SK-N-SH treated with all-trans-retinoic acid at 6 μM for 48 hours (cell line): ENCODE results near the gene IPO5.

Experiments
- ATAC-seq: fragments of 200-7000 bp; cut with Tn5 transposase; 3 replicates; pipeline ENCODE4 v1.9.1; 2020; ENCODE audit warnings: mild to moderate bottlenecking, moderate library complexity
- ARNTL ChIP-seq: fragments of 450-650 bp; formaldehyde crosslinking; IDR thresholded peaks from 2 replicates; pipeline ENCODE4 v1.5.0; 2020; ENCODE audit warnings: low read depth, mild to moderate bottlenecking, moderate library complexity, borderline replicate concordance
- BACH2 ChIP-seq: fragments of 250-450 bp; sonication (Bioruptor Pico); IDR thresholded peaks from 2 replicates; pipeline ENCODE4 v1.9.0; 2021; ENCODE audit warnings: mild to moderate bottlenecking, borderline replicate concordance
- CREB5 ChIP-seq: fragments of 250-450 bp; sonication (Bioruptor Pico); IDR thresholded peaks from 2 replicates; pipeline ENCODE4 v1.5.1; 2020; ENCODE audit warnings: low read depth, mild to moderate bottlenecking, moderate library complexity
- ESRRG ChIP-seq: fragments of 250-450 bp; sonication (Bioruptor Pico); IDR thresholded peaks from 2 replicates; pipeline ENCODE4 v1.6.1; 2021; ENCODE audit warnings: mild to moderate bottlenecking
- GLIS3 ChIP-seq: fragments of 250-450 bp; sonication (Bioruptor Pico); IDR thresholded peaks from 2 replicates; pipeline ENCODE4 v1.5.0; 2020; ENCODE audit warnings: mild to moderate bottlenecking, moderate library complexity
- ISL1 ChIP-seq: fragments of 250-450 bp; sonication (Bioruptor Pico); IDR thresholded peaks from 2 replicates; pipeline ENCODE4 v2.1.2; 2022; ENCODE audit warnings: mild to moderate bottlenecking, moderate library complexity
- PATZ1 ChIP-seq: fragments of 250-450 bp; sonication (Bioruptor Pico); IDR thresholded peaks from 2 replicates; pipeline ENCODE4 v1.8.0; 2020; ENCODE audit warnings: mild to moderate bottlenecking, moderate library complexity, borderline replicate concordance
- PPARA ChIP-seq: fragments of 250-450 bp; sonication (Bioruptor Pico); IDR thresholded peaks from 2 replicates; pipeline ENCODE4 v1.5.0; 2020; ENCODE audit warnings: mild to moderate bottlenecking, borderline replicate concordance
- RARB ChIP-seq: fragments of 250-450 bp; sonication (Bioruptor Pico); IDR thresholded peaks from 2 replicates; pipeline ENCODE4 v1.8.0; 2021; ENCODE audit warnings: mild to moderate bottlenecking, moderate library complexity
- SNAI2 ChIP-seq: fragments of 250-450 bp; sonication (Bioruptor Pico); IDR thresholded peaks from 2 replicates; pipeline ENCODE4 v1.5.0; 2020; ENCODE audit warnings: mild to moderate bottlenecking, moderate library complexity
- TCF4 ChIP-seq: fragments of 250-450 bp; sonication (Bioruptor Pico); IDR thresholded peaks from 2 replicates; pipeline ENCODE4 v1.8.0; 2021; ENCODE audit warnings: mild to moderate bottlenecking, moderate library complexity, borderline replicate concordance
- TOX ChIP-seq: fragments of 250-450 bp; sonication (Bioruptor Pico); IDR thresholded peaks from 2 replicates; pipeline ENCODE4 v1.8.0; 2021; ENCODE audit warnings: mild to moderate bottlenecking, moderate library complexity, borderline replicate concordance
- ZC3H10 ChIP-seq: fragments of 250-450 bp; sonication (Bioruptor Pico); IDR thresholded peaks from 2 replicates; pipeline ENCODE4 v1.5.1; 2021; ENCODE audit warnings: mild to moderate bottlenecking, moderate library complexity
- ZFP3 ChIP-seq: fragments of 250-450 bp; sonication (Bioruptor Pico); IDR thresholded peaks from 2 replicates; pipeline ENCODE4 v1.5.0; 2020; ENCODE audit warnings: mild to moderate bottlenecking, moderate library complexity
- ZFP30 ChIP-seq: fragments of 450-650 bp; formaldehyde crosslinking; IDR thresholded peaks from 2 replicates; pipeline ENCODE4 v1.5.0; 2022; ENCODE audit warnings: mild to moderate bottlenecking, moderate library complexity
- ZNF565 ChIP-seq: fragments of 450-650 bp; formaldehyde crosslinking; conservative IDR thresholded peaks from 2 replicates; pipeline ENCODE4 v1.5.0; 2020; ENCODE audit warnings: low read depth, mild to moderate bottlenecking, moderate library complexity
- ZNF8 ChIP-seq: fragments of 450-650 bp; formaldehyde crosslinking; IDR thresholded peaks from 2 replicates; pipeline ENCODE4 v1.5.0; 2020; ENCODE audit warnings: mild to moderate bottlenecking, moderate library complexity
- TF ChIP-seq, protein P1 (sequence below): fragments of 250-450 bp; sonication (Bioruptor Pico); IDR thresholded peaks from 2 replicates; pipeline ENCODE4 v1.5.1; 2021; ENCODE audit warnings: mild to moderate bottlenecking, moderate library complexity
- TF ChIP-seq, protein P2 (sequence below): fragments of 250-450 bp; sonication (Bioruptor Pico); IDR thresholded peaks from 2 replicates; pipeline ENCODE4 v1.5.0; 2020; ENCODE audit warnings: mild to moderate bottlenecking, moderate library complexity

Gene IPO5

DNA sequence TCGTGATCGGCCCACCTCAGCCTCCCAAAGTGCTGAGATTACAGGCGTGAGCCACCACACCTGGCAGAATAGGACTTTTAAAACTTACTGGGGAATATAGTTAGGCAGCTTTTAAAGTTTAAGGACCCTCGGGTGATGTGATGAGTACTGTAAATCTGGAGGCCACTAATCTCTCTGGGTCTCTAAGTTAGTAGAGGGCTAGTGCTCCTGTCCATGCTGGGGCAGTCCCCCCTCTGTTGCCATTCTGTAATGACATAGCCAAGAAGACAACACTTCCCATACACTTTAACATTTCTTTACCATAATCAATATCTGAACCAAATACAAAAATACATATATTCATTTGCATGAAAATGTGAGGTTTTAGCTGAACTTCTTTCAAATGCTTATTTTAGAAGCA, 65.7 kb downstream of the IPO5 start:
- TF ChIP-seq GLIS3 (no peak), ZNF8 (CRISPR knock-in tag) (no peak), TOX (CRISPR knock-in tag) (no peak), ZFP30 (CRISPR knock-in tag) (no peak), PATZ1 (CRISPR knock-in tag) (no peak), ESRRG (CRISPR knock-in tag) (no peak), SNAI2 (no peak), BACH2 (CRISPR knock-in tag) (no peak), ZC3H10 (CRISPR knock-in tag) (no peak), ZFP3 (CRISPR knock-in tag) (no peak), TCF4 (CRISPR knock-in tag) (no peak), ARNTL (CRISPR knock-in tag) (no peak), PPARA (no peak)
- TF ChIP-seq, protein P1, sequence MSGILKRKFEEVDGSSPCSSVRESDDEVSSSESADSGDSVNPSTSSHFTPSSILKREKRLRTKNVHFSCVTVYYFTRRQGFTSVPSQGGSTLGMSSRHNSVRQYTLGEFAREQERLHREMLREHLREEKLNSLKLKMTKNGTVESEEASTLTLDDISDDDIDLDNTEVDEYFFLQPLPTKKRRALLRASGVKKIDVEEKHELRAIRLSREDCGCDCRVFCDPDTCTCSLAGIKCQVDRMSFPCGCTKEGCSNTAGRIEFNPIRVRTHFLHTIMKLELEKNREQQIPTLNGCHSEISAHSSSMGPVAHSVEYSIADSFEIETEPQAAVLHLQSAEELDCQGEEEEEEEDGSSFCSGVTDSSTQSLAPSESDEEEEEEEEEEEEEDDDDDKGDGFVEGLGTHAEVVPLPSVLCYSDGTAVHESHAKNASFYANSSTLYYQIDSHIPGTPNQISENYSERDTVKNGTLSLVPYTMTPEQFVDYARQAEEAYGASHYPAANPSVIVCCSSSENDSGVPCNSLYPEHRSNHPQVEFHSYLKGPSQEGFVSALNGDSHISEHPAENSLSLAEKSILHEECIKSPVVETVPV (CRISPR knock-in tag) = no peak
- TF ChIP-seq, protein P2, sequence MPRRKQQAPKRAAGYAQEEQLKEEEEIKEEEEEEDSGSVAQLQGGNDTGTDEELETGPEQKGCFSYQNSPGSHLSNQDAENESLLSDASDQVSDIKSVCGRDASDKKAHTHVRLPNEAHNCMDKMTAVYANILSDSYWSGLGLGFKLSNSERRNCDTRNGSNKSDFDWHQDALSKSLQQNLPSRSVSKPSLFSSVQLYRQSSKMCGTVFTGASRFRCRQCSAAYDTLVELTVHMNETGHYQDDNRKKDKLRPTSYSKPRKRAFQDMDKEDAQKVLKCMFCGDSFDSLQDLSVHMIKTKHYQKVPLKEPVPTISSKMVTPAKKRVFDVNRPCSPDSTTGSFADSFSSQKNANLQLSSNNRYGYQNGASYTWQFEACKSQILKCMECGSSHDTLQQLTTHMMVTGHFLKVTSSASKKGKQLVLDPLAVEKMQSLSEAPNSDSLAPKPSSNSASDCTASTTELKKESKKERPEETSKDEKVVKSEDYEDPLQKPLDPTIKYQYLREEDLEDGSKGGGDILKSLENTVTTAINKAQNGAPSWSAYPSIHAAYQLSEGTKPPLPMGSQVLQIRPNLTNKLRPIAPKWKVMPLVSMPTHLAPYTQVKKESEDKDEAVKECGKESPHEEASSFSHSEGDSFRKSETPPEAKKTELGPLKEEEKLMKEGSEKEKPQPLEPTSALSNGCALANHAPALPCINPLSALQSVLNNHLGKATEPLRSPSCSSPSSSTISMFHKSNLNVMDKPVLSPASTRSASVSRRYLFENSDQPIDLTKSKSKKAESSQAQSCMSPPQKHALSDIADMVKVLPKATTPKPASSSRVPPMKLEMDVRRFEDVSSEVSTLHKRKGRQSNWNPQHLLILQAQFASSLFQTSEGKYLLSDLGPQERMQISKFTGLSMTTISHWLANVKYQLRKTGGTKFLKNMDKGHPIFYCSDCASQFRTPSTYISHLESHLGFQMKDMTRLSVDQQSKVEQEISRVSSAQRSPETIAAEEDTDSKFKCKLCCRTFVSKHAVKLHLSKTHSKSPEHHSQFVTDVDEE (CRISPR knock-in tag) = no peak
- no peak for ATAC-seq

DNA sequence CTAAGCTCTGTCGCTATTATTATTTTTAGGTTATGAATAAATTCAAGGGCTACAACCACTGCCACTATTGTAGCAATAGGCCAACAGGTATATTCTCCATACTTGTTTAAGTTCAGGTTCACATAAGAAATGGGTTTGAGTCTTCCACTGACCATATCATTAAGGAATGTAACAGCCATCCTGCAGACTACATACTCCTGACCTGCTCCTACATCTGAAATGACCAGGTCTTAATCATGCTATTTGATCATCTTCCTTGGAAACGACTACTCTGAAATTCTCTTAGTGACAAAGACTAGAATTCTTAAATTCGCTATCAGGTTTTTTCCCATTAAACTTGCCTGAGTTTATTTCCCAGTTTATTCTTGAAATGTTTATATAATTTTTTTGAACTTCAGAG, 66.8 kb downstream of the IPO5 start:
- no peak for ATAC-seq

More for the DNA sequence above, 66.8 kb downstream of the IPO5 start:
- TF ChIP-seq BACH2 (CRISPR knock-in tag) (no peak), ZNF565 (CRISPR knock-in tag) (no peak), ZC3H10 (CRISPR knock-in tag) (no peak), ZFP3 (CRISPR knock-in tag) (no peak), RARB (no peak), CREB5 (CRISPR knock-in tag) (no peak), ESRRG (CRISPR knock-in tag) (no peak), PPARA (no peak), ISL1 (CRISPR knock-in tag) (no peak), TOX (CRISPR knock-in tag) (no peak)
- TF ChIP-seq, protein P2 (CRISPR knock-in tag) = no peak
